Neural progenitor cell (in vitro differentiated cells): ENCODE data around the gene TSHZ1. TPM values are rescaled to one million over a fixed set of nuclear protein-coding genes. Genes with fewer than 3 reads are reported as not detected.

Source experiments
- DNase-seq: peaks from one replicate; pipeline ENCODE4 v3.0.0-alpha.2; 2016; ENCODE audit warnings: low spot score
- H2AFZ ChIP-seq: fragments of 200-600 bp; sonication (generic); replicated peaks from 2 replicates; pipeline ENCODE4 v1.6.1; 2016; ENCODE audit warnings: antibody characterized with exemption
- H3F3A ChIP-seq: fragments of 200-600 bp; sonication (generic); 2 replicates; pipeline ENCODE4 v1.6.1; 2016; ENCODE audit warnings: antibody characterized with exemption, low read depth
- H3K27ac ChIP-seq: fragments of 200-600 bp; sonication (generic); 2 replicates; pipeline ENCODE4 v1.5.1; 2016; ENCODE audit warnings: mild to moderate bottlenecking
- H3K27me3 ChIP-seq: fragments of 200-600 bp; sonication (generic); 2 replicates; pipeline ENCODE4 v1.6.1; 2016; ENCODE audit warnings: mild to moderate bottlenecking, moderate library complexity
- H3K36me3 ChIP-seq: fragments of 200-600 bp; sonication (generic); 2 replicates; pipeline ENCODE4 v1.5.1; 2016
- H3K4me1 ChIP-seq: fragments of 200-600 bp; sonication (generic); 2 replicates; pipeline ENCODE4 v1.6.1; 2016; ENCODE audit warnings: mixed run types
- H3K4me2 ChIP-seq: fragments of 200-600 bp; sonication (generic); 2 replicates; pipeline ENCODE4 v1.6.1; 2016
- H3K4me3 ChIP-seq: fragments of 200-600 bp; sonication (generic); 2 replicates; pipeline ENCODE4 v1.5.1; 2016
- H3K79me2 ChIP-seq: fragments of 200-600 bp; sonication (generic); 2 replicates; pipeline ENCODE4 v1.6.1; 2016; ENCODE audit warnings: low read depth
- H3K9ac ChIP-seq: fragments of 200-600 bp; sonication (generic); 2 replicates; pipeline ENCODE4 v1.6.1; 2016
- H3K9me3 ChIP-seq: fragments of 200-600 bp; sonication (generic); 2 replicates; pipeline ENCODE4 v1.5.1; 2016; ENCODE audit warnings: low read depth
- H4K20me1 ChIP-seq: fragments of 200-600 bp; sonication (generic); 2 replicates; pipeline ENCODE4 v1.6.1; 2016; ENCODE audit warnings: low read depth
- H3K27ac Mint-ChIP-seq: 3 replicates; pipeline ENCODE4 v1.8.0; 2021; ENCODE audit warnings: mixed read lengths
- H3K27me3 Mint-ChIP-seq: 2 replicates; pipeline ENCODE4 v1.8.0; 2022; ENCODE audit warnings: low read depth, mild to moderate bottlenecking, inconsistent platforms, moderate library complexity, mixed read lengths; ENCODE audit not compliant: insufficient read depth
- H3K36me3 Mint-ChIP-seq: 3 replicates; pipeline ENCODE4 v1.8.0; 2021; ENCODE audit warnings: mixed read lengths
- H3K4me1 Mint-ChIP-seq: 3 replicates; pipeline ENCODE4 v1.8.0; 2021; ENCODE audit warnings: mixed read lengths
- H3K4me3 Mint-ChIP-seq: 3 replicates; pipeline ENCODE4 v1.8.0; 2021; ENCODE audit warnings: mild to moderate bottlenecking, moderate library complexity, mixed read lengths
- H3K9me3 Mint-ChIP-seq: 3 replicates; pipeline ENCODE4 v1.8.0; 2020; ENCODE audit warnings: mixed read lengths
- CTCF ChIP-seq: fragments of 200-600 bp; sonication (generic); IDR thresholded peaks from 2 replicates; pipeline ENCODE4 v1.5.1; 2017; ENCODE audit warnings: antibody characterized with exemption, mild to moderate bottlenecking
- EZH2 ChIP-seq: fragments of 200-600 bp; sonication (generic); IDR thresholded peaks from 2 replicates; pipeline ENCODE4 v1.6.1; 2017; ENCODE audit warnings: antibody characterized with exemption, mild to moderate bottlenecking, moderate library complexity
- EZH2phosphoT487 ChIP-seq: fragments of 200-600 bp; sonication (generic); IDR thresholded peaks from 2 replicates; pipeline ENCODE4 v1.6.1; 2017; ENCODE audit warnings: antibody characterized with exemption
- total RNA-seq: library from RNA; depleted of rRNA; stranded (reverse); fragments of >200 nt; gene quantifications from 2 replicates; pipeline ENCODE4 v1.2.3, GENCODE V29; 2015; ENCODE audit warnings: low replicate concordance

TSHZ1 gene
- total RNA-seq, 1 donor from 2014 or later: 0.06 TPM

GRCh38 chr18:75238100-75238499, 27.5 kb downstream of the TSHZ1 start:
- no peak for DNase-seq
- Histone ChIP-seq H3K4me1 (no peaks in the 10 kb centered on the region), H3K79me2 (no peaks in the 10 kb centered on the region), H3K9ac (no peak overlapping the region), H2AFZ (no peak overlapping the region), H3K27me3 (no peaks in the 10 kb centered on the region), H3K9me3 (no peaks in the 10 kb centered on the region), H3K27ac (no peak overlapping the region), H3F3A (no peaks in the 10 kb centered on the region), H3K4me3 (no peak overlapping the region), H3K36me3 (no peaks in the 10 kb centered on the region), H4K20me1 (no peaks in the 10 kb centered on the region), H3K4me2 (no peak overlapping the region)
- no peak overlapping the region for H3K4me3 Mint-ChIP-seq
- no peak overlapping the region for H3K27ac Mint-ChIP-seq
- no peaks in the 10 kb centered on the region for H3K27me3 Mint-ChIP-seq
- TF ChIP-seq EZH2phosphoT487: no peak
- TF ChIP-seq CTCF: no peak
- no peak for TF ChIP-seq EZH2
- no peaks in the 10 kb centered on the region for H3K4me1 Mint-ChIP-seq
- peaks cover 12% of the 10 kb centered on the region for H3K9me3 Mint-ChIP-seq
- H3K36me3 Mint-ChIP-seq: no peaks in the 10 kb centered on the region

- H3K9ac ChIP-seq: no peak overlapping the region
- no peaks in the 10 kb centered on the region for H3K4me1 ChIP-seq
- no peaks in the 10 kb centered on the region for H3K36me3 ChIP-seq
- Mint-ChIP-seq H3K27me3 (peaks cover under 1% of the 10 kb centered on the region), H3K4me1 (no peaks in the 10 kb centered on the region), H3K36me3 (no peaks in the 10 kb centered on the region), H3K4me3 (no peak overlapping the region), H3K27ac (no peak overlapping the region), H3K9me3 (peaks cover 14% of the 10 kb centered on the region)
- no peaks in the 10 kb centered on the region for H3K79me2 ChIP-seq
- H3F3A ChIP-seq: no peaks in the 10 kb centered on the region
- H3K4me3 ChIP-seq: no peak overlapping the region
- no peak for DNase-seq
- no peak overlapping the region for H3K27ac ChIP-seq
- no peaks in the 10 kb centered on the region for H3K27me3 ChIP-seq
- H2AFZ ChIP-seq: no peak overlapping the region
- H4K20me1 ChIP-seq: no peaks in the 10 kb centered on the region
- no peaks in the 10 kb centered on the region for H3K9me3 ChIP-seq
- H3K4me2 ChIP-seq: no peak overlapping the region
- TF ChIP-seq EZH2 (no peak), EZH2phosphoT487 (no peak), CTCF (no peak)
Observed at GRCh38 chr18:75238786-75239185, 28.2 kb downstream of the TSHZ1 start.

- no peaks in the 10 kb centered on the region for H3K36me3 Mint-ChIP-seq
- no peak overlapping the region for H3K27ac ChIP-seq
- H3K79me2 ChIP-seq: no peaks in the 10 kb centered on the region
- no peaks in the 10 kb centered on the region for H3K4me1 ChIP-seq
- H3K27me3 Mint-ChIP-seq: peaks cover 3% of the 10 kb centered on the region
- H3K27ac Mint-ChIP-seq: no peak overlapping the region
- H3K9me3 Mint-ChIP-seq: peaks cover 14% of the 10 kb centered on the region
- TF ChIP-seq EZH2phosphoT487: no peak
- H3K4me3 ChIP-seq: no peak overlapping the region
- no peaks in the 10 kb centered on the region for H3K9me3 ChIP-seq
- H3K36me3 ChIP-seq: no peaks in the 10 kb centered on the region
- no peaks in the 10 kb centered on the region for H3K27me3 ChIP-seq
- no peaks in the 10 kb centered on the region for H4K20me1 ChIP-seq
- H3F3A ChIP-seq: no peaks in the 10 kb centered on the region
- H3K9ac ChIP-seq: no peak overlapping the region
- H3K4me1 Mint-ChIP-seq: no peaks in the 10 kb centered on the region
- no peak overlapping the region for H2AFZ ChIP-seq
- DNase-seq: no peak
- no peak overlapping the region for H3K4me2 ChIP-seq
- H3K4me3 Mint-ChIP-seq: no peak overlapping the region
Observed at GRCh38 chr18:75240433-75240832, 29.8 kb downstream of the TSHZ1 start.

GRCh38 chr18:75241705-75242104, 31.1 kb downstream of the TSHZ1 start:
- no peak for TF ChIP-seq EZH2phosphoT487
- TF ChIP-seq CTCF: no peak
- no peak for TF ChIP-seq EZH2
- Mint-ChIP-seq H3K27me3 (peaks cover 6% of the 10 kb centered on the region), H3K9me3 (peaks cover 14% of the 10 kb centered on the region), H3K36me3 (no peaks in the 10 kb centered on the region), H3K4me1 (no peaks in the 10 kb centered on the region), H3K27ac (no peak overlapping the region), H3K4me3 (no peak overlapping the region)
- Histone ChIP-seq H3K27me3 (no peaks in the 10 kb centered on the region), H3K4me1 (no peaks in the 10 kb centered on the region), H3K36me3 (no peaks in the 10 kb centered on the region), H3K9ac (no peak overlapping the region), H3K9me3 (no peaks in the 10 kb centered on the region), H3K79me2 (no peaks in the 10 kb centered on the region), H3F3A (no peaks in the 10 kb centered on the region), H3K4me2 (no peak overlapping the region), H4K20me1 (no peaks in the 10 kb centered on the region), H3K4me3 (no peak overlapping the region), H2AFZ (no peak overlapping the region), H3K27ac (no peak overlapping the region)
- no peak for DNase-seq
